Stimulated activated CD4-positive, alpha-beta T cell treated with anti-CD3 and anti-CD28 coated beads, Interleukin-12 subunit alpha, Interleukin-12 subunit beta, amount 100 ng/mL, for 4 hours (primary cell): ENCODE measurements around the gene ARPP21.
"Not testable (repeated sequence)": the region's sequence is repeated elsewhere in the genome, so short reads cannot be mapped to it uniquely, and the experiment has no call there.

Experiments
- DNase-seq: peaks from one replicate; pipeline ENCODE4 v3.0.0-alpha.2; 2020

Gene ARPP21

DNA sequence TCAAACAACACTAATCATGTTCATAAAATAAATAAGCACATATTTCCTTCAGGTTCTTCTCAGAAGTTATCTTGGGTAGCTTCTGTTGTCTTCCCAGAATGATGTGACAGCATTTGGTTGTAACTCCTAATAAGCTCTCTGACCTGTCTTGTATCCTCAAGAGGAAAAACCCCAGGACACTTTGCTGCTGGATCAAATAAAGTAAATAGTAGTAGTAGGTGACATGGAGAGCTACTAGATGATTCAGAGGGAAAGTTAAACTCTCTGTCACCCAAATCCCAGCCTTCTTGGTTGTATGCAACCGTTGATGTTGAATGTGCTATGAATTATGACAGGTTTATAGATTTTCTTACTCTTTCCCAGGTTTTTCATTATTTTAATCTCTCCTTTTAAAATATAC, 143.0 kb downstream of the ARPP21 start:
- DNase-seq, result no peak

DNA sequence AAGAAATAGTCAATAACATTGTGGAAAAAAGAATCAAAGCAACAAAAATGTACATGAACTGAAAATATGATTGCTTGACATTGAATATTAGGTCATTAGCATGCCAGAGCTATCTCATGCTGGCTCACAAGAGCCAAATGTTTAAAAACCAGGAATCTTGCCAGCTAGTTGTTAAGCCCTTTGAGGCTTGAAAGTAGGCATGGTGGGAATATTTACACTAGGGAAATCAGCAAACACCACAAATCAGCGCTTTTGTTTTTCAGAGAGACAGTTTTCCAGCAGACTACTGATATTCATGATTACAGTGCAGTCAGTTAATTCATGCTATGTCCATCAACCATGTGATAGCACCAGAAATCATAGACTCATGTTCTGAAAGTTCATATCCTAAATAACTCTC, 144.8 kb downstream of the ARPP21 start:
- DNase-seq, result no peak

DNA sequence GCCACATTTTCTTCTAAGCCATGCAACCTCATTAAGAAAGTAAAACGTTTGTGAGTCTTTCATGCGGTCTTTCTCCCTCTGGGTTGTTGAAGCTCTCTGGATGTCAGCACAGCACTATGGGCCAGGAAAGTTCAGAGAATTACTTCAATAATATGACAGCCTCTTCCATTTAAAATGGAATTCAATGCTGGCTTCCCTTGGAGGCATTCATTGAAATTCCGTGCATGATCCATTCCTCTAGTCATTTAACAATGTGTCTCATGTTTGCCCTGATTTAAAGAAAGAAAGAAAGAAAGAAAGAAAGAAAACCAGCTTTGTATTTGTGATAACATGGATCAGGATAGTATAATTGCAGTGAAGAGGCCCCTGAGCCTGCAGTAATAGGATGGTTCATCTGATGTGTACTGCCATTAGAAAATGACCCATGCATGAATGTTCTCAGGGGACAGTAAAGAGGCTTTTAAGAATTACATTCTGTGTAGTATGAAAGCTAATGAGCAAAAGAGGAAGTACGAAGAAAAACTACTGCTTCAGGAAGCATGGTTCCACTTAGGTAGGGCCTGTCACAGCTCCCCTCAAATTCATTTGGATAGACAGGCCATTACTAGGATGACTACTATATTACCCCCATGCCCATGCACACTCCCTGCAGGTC, 146.0 kb downstream of the ARPP21 start:
- DNase-seq, result no peak

DNA sequence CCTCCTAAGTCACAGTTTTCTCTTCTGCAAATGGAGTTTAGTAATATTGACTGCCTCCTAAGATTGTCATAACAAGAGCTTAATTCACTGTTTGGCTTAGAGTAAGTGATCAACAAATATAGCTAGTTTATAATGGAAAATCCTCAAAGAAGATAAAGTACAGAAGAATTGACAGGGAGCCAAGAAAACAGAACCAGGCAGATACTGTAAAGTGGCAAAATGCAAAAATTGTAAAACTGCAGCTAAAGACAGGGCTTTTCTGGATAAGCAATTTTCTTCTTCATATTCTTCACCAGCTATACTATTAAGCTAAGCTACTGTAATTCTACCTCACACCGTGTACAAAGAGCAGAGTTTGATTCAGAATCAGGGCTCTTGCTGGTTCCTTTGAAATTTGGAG, 148.6 kb downstream of the ARPP21 start:
- no peak for DNase-seq

DNA sequence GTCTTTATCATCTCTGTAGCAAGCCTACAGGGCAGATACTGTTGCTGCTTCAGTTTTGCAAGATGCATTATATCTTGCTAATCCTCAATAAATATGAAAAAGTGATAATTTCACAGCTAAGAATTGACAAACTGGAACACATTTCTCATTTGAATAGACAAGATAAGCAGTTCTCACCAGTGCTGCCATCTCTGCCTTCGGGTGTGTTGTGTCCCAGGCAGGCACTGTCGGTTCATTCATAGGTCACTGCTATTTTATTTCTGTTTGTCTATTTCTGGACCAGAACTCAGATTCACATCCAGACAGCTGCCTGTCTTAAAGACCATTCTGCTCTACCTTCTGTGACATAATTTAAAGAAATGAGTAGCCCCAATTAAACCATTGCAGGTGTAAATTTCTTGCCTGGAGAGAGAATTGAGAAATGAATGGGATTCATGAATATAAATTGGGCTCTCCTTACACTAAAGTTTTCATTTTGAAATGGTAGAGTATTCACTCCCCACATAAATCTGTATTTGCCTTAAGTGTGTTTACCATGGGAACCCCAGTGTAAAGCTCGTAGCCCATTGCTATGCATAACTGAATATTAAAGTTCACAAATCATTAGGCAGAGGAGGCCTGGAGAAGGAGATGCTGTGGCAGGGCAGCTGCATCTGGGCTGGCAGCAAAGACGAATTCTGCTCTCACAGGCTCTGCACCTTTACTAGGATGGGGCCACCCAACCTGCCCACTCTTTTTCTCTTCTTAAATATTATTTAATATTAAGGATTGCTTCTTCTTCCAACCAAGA, 149.9 kb downstream of the ARPP21 start:
- no peak for DNase-seq

DNA sequence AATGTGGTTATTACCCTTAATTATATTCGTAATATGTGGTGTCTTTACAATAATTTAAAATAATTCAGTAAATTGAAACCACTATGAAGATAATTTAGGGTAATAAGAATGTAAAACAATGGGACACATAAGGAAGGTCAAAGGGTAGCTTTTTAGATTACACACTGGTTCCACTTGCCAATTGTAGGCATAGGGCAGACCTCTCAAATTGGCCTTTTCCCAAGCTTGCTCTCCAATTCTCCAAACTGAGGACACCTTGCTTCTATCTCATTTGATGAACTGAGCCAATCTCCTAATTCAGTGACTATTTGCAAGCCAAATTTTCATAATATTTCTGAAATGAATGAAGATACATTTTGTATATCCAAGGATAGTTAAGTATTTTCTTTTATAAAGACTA, 151.4 kb downstream of the ARPP21 start:
- no peak for DNase-seq

DNA sequence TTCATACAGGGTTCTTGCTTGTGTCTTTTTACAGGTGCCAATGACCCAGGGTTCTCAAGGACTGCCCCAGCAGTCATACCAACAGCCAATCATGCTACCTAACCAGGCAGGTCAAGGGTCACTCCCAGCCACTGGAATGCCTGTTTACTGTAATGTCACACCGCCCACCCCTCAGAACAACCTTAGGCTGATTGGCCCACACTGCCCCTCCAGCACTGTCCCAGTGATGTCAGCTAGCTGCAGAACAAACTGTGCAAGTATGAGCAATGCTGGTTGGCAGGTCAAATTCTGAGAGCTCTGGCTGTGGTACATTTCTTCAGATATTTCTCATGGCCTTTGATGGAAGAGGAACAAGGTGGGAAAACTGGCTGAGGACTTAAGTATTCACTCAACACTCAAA, 154.3 kb downstream of the ARPP21 start:
- no peak for DNase-seq

DNA sequence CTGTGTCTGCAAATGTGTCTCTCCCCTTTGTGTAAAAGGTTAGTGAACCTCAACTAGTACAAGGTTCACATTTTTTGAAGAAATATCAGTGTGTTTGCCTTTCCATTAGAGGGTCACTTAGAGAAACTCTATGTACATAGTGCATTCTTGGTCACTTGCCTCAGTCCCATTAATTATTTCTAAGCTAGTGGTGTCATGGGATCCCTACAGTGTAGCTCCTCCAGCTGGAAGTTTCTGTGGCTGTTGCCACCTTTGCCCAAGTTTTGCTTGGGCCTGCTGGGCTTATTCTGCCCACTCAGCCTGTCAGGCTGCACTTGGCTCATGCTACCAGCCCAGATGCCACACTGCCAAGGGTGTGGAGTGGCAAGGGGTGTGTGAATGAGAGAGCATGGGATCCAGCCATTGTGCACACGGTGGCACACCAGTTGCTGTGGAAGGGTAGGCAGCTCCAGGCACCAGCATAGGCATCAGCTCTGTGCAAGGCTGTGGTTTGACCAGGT, 161.7 kb downstream of the ARPP21 start:
- DNase-seq, result no peak

DNA sequence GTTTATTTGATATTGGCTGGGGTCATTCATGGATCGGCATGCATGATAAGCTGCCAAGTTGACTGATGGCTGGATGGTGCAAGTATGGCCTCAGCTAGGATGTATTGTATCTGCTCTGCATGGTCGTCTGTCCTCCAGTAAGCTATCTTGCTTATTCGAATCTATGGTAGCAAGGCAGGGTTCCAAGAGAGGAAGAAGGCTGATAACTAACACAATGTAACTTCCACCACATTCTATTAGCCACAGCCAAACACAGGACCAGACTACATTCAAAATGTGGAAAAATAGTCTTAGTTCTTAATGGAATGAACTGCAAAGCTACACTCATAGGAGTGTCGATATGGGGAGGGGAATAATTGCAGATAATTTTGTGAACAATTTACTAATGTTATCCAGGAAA, 175.2 kb downstream of the ARPP21 start:
- no peak for DNase-seq

DNA sequence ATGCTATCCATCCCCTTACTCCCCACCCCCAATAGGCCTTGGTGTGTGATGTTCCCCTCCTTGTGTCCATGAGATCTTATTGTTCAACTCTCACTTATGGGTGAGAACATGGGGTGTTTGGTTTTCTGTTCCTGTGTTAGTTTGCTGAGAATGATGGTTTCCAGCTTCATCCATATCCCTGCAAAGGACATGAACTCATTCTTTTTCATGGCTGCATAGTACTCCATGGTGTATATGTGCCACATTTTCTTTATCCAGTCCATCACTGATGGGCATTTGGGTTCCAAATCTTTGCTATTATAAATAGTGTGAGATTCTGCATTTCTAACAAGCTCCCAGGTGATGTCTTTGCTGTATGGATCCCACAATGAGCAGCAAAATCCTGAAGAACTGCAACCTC, 176.5 kb downstream of the ARPP21 start:
- DNase-seq, result not testable (repeated sequence)

DNA sequence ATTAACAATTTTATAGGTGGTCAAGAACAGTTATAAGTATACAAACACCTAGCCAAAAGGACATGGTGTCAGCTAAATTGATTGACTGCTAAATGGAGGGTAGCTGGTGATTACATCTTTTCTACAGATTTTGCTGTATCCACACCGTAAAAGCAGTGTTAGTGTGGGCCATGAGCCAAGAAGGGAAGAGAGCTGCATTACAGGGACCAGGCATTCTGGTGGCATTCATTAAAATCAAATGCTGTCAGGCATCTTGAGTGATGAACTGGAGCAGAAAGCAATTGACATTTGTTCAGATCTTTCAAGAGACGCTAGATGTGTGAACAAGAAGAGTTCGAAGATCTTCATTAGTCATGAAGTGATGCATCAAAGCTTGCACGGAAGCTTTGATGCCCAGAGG, 177.9 kb downstream of the ARPP21 start:
- DNase-seq, result no peak

DNA sequence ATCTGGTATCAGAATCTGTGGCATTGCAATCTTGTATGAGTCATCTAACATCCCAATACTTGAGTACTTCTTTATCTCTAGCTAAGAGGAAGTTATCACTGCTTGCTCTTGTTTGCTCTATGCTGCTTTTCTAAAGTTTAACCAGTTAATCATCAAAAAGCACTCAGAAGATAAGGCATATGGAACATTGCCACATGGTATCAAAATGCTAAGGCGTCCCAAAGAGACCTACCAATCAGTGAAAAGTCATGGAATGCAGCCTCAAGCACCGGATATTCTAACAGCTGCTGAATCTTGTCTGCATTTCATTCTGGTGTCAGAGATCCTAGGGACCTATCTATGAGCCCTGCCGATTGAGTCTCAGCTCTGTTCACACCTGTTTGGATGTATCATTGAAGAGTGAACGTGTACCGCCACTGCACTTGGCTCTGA, 192.8 kb downstream of the ARPP21 start:
- no peak for DNase-seq
